Progenitor cell of endocrine pancreas (in vitro differentiated cells): Measurements from ENCODE around the gene LRIG1. TPM values are rescaled to one million over a fixed set of nuclear protein-coding genes. Genes with fewer than 3 reads are reported as not detected.

Source experiments
- DNase-seq: peaks from one replicate; pipeline ENCODE4 v3.0.0; 2021; ENCODE audit warnings: low spot score; ENCODE audit not compliant: unreplicated experiment
- H3K27ac Mint-ChIP-seq: 2 replicates; pipeline ENCODE4 v1.8.0; 2021; ENCODE audit warnings: mild to moderate bottlenecking, moderate library complexity, mixed read lengths
- H3K27me3 Mint-ChIP-seq: 2 replicates; pipeline ENCODE4 v1.8.0; 2021; ENCODE audit warnings: mixed read lengths
- H3K36me3 Mint-ChIP-seq: 2 replicates; pipeline ENCODE4 v1.8.0; 2022; ENCODE audit warnings: mixed read lengths; ENCODE audit not compliant: insufficient read depth
- H3K4me1 Mint-ChIP-seq: 2 replicates; pipeline ENCODE4 v1.8.0; 2021; ENCODE audit warnings: low read depth, mixed read lengths
- H3K4me3 Mint-ChIP-seq: 2 replicates; pipeline ENCODE4 v1.8.0; 2021; ENCODE audit warnings: low read depth, mild to moderate bottlenecking, moderate library complexity, mixed read lengths
- H3K9me3 Mint-ChIP-seq: 2 replicates; pipeline ENCODE4 v1.8.0; 2021; ENCODE audit warnings: low read depth, mixed read lengths
- CTCF ChIP-seq: fragments of 200-600 bp; sonication (generic); IDR thresholded peaks from one replicate; pipeline ENCODE4 v1.5.0; 2021; ENCODE audit warnings: antibody characterized with exemption, mild to moderate bottlenecking; ENCODE audit not compliant: unreplicated experiment
- total RNA-seq: library from RNA; stranded (reverse); gene quantifications from 2 replicates; pipeline ENCODE4 v1.2.1, GENCODE V29; 2021

LRIG1 gene
- total RNA-seq, 1 donor from 2014 or later: 31.4 TPM

- no peak overlapping the region for H3K27ac Mint-ChIP-seq
- H3K4me1 Mint-ChIP-seq: peaks cover 19% of the 10 kb centered on the region
- no peak for DNase-seq
- no peaks in the 10 kb centered on the region for H3K9me3 Mint-ChIP-seq
- H3K36me3 Mint-ChIP-seq: no peaks in the 10 kb centered on the region
- H3K4me3 Mint-ChIP-seq: no peak overlapping the region
- TF ChIP-seq CTCF: no peak
- peaks cover 8% of the 10 kb centered on the region for H3K27me3 Mint-ChIP-seq
These were observed 31.4 kb upstream of the LRIG1 start for GRCh38 chr3:66532160-66532587.

- peaks cover 19% of the 10 kb centered on the region for H3K4me1 Mint-ChIP-seq
- TF ChIP-seq CTCF: no peak
- no peak for DNase-seq
- H3K27ac Mint-ChIP-seq: no peak overlapping the region
- peaks cover 12% of the 10 kb centered on the region for H3K27me3 Mint-ChIP-seq
- no peaks in the 10 kb centered on the region for H3K36me3 Mint-ChIP-seq
- H3K4me3 Mint-ChIP-seq: no peak overlapping the region
- no peaks in the 10 kb centered on the region for H3K9me3 Mint-ChIP-seq
These were observed 30.4 kb upstream of the LRIG1 start for GRCh38 chr3:66531256-66531655.

- Mint-ChIP-seq H3K27ac (no peak overlapping the region), H3K27me3 (peaks cover 32% of the 10 kb centered on the region), H3K9me3 (no peaks in the 10 kb centered on the region), H3K36me3 (no peaks in the 10 kb centered on the region), H3K4me3 (no peak overlapping the region), H3K4me1 (peaks cover 8% of the 10 kb centered on the region)
- no peak for DNase-seq
- no peak for TF ChIP-seq CTCF
These were observed 26.4 kb upstream of the LRIG1 start for GRCh38 chr3:66527246-66527645.

GRCh38 chr3:66525771-66526170, 24.9 kb upstream of the LRIG1 start:
- H3K27me3 Mint-ChIP-seq: peaks cover 28% of the 10 kb centered on the region
- no peak for DNase-seq
- no peak overlapping the region for H3K4me3 Mint-ChIP-seq
- H3K27ac Mint-ChIP-seq: no peak overlapping the region
- no peak for TF ChIP-seq CTCF
- H3K36me3 Mint-ChIP-seq: no peaks in the 10 kb centered on the region
- H3K9me3 Mint-ChIP-seq: no peaks in the 10 kb centered on the region
- peaks cover 4% of the 10 kb centered on the region for H3K4me1 Mint-ChIP-seq

- DNase-seq: no peak
- H3K9me3 Mint-ChIP-seq: no peaks in the 10 kb centered on the region
- H3K4me3 Mint-ChIP-seq: no peak overlapping the region
- no peaks in the 10 kb centered on the region for H3K4me1 Mint-ChIP-seq
- no peak for TF ChIP-seq CTCF
- peaks cover 22% of the 10 kb centered on the region for H3K27me3 Mint-ChIP-seq
- no peak overlapping the region for H3K27ac Mint-ChIP-seq
- no peaks in the 10 kb centered on the region for H3K36me3 Mint-ChIP-seq
These were observed 19.9 kb upstream of the LRIG1 start for GRCh38 chr3:66520724-66521123.
